GM23338 (cell line): ENCODE data around the gene MAP6D1. TPM values are rescaled to one million over a fixed set of nuclear protein-coding genes. Genes with fewer than 3 reads are reported as not detected.

Experiments
- ATAC-seq: fragments of 200-7000 bp; cut with Tn5 transposase; 3 replicates; pipeline ENCODE4 v1.9.1; 2020
- DNase-seq: peaks from one replicate; pipeline ENCODE4 v3.0.0-alpha.2; 2015; ENCODE audit warnings: low spot score
- H2AFZ ChIP-seq: fragments of 200-600 bp; sonication (generic); 2 replicates; pipeline ENCODE4 v1.8.0; 2016; ENCODE audit warnings: antibody characterized with exemption, mild to moderate bottlenecking, moderate library complexity
- H3F3A ChIP-seq: fragments of 200-600 bp; sonication (generic); replicated peaks from 2 replicates; pipeline ENCODE4 v1.8.0; 2017; ENCODE audit warnings: antibody characterized with exemption, mixed run types, low read depth
- H3K27ac ChIP-seq: fragments of 200-600 bp; sonication (generic); 2 replicates; pipeline ENCODE4 v1.6.1; 2016; ENCODE audit warnings: low read depth
- H3K27me3 ChIP-seq: fragments of 200-600 bp; sonication (generic); 2 replicates; pipeline ENCODE4 v1.8.0; 2016; ENCODE audit warnings: mild to moderate bottlenecking, mixed run types, moderate library complexity; ENCODE audit not compliant: insufficient read depth
- H3K36me3 ChIP-seq: fragments of 200-600 bp; sonication (generic); 2 replicates; pipeline ENCODE4 v1.8.0; 2016; ENCODE audit warnings: mild to moderate bottlenecking; ENCODE audit not compliant: insufficient read depth
- H3K4me1 ChIP-seq: fragments of 200-600 bp; sonication (generic); 2 replicates; pipeline ENCODE4 v1.8.0; 2016; ENCODE audit warnings: mild to moderate bottlenecking, moderate library complexity; ENCODE audit not compliant: insufficient read depth
- H3K4me2 ChIP-seq: fragments of 200-600 bp; sonication (generic); 2 replicates; pipeline ENCODE4 v1.7.1; 2017; ENCODE audit warnings: mixed run types
- H3K4me3 ChIP-seq: fragments of 200-600 bp; sonication (generic); 2 replicates; pipeline ENCODE4 v1.6.1; 2016; ENCODE audit warnings: mixed run types
- H3K79me2 ChIP-seq: fragments of 200-600 bp; sonication (generic); replicated peaks from 2 replicates; pipeline ENCODE4 v1.8.0; 2017; ENCODE audit warnings: mild to moderate bottlenecking; ENCODE audit not compliant: insufficient read depth
- H3K9me2 ChIP-seq: fragments of 200-600 bp; sonication (generic); 2 replicates; pipeline ENCODE4 v1.8.0; 2017; ENCODE audit not compliant: insufficient read depth
- H4K20me1 ChIP-seq: fragments of 200-600 bp; sonication (generic); replicated peaks from 2 replicates; pipeline ENCODE4 v1.8.0; 2017; ENCODE audit warnings: mild to moderate bottlenecking; ENCODE audit not compliant: insufficient read depth
- H3K27ac Mint-ChIP-seq: 2 replicates; pipeline ENCODE4 v1.8.0; 2020; ENCODE audit warnings: inconsistent platforms, mild to moderate bottlenecking, moderate library complexity, mixed read lengths
- H3K27me3 Mint-ChIP-seq: 3 replicates; pipeline ENCODE4 v1.8.0; 2022; ENCODE audit warnings: low read depth, mild to moderate bottlenecking, moderate library complexity, mixed read lengths, inconsistent platforms; ENCODE audit not compliant: insufficient read depth, poor library complexity
- H3K36me3 Mint-ChIP-seq: 3 replicates; pipeline ENCODE4 v1.8.0; 2021; ENCODE audit warnings: low read depth, mild to moderate bottlenecking, inconsistent platforms, moderate library complexity, mixed read lengths
- H3K4me1 Mint-ChIP-seq: 3 replicates; pipeline ENCODE4 v1.8.0; 2020; ENCODE audit warnings: mild to moderate bottlenecking, inconsistent platforms, mixed read lengths
- H3K4me3 Mint-ChIP-seq: 3 replicates; pipeline ENCODE4 v1.8.0; 2021; ENCODE audit warnings: moderate library complexity, mild to moderate bottlenecking, inconsistent platforms, mixed read lengths
- H3K9me3 Mint-ChIP-seq: 3 replicates; pipeline ENCODE4 v1.8.0; 2020; ENCODE audit warnings: moderate library complexity, mild to moderate bottlenecking, inconsistent platforms, mixed read lengths
- CREB1 ChIP-seq: fragments of 250-450 bp; sonication (Bioruptor Pico); IDR thresholded peaks from 2 replicates; pipeline ENCODE4 v1.5.0; 2020; ENCODE audit warnings: low read depth, mild to moderate bottlenecking, moderate library complexity
- CTCF ChIP-seq, 2 experiments: fragments of 200-600 bp in 1 of 2; sonication (generic) in 1 of 2; conservative IDR thresholded peaks; 2 replicates each; pipeline versions ENCODE4 v1.5.1 to v1.6.1; 2016 to 2017; ENCODE audit warnings: antibody characterized with exemption in 2 of 2, low read depth in 2 of 2, mild to moderate bottlenecking in 2 of 2, moderate library complexity in 1 of 2
- ETS1 ChIP-seq: IDR thresholded peaks from 2 replicates; pipeline ENCODE4 v1.6.1; 2016; ENCODE audit warnings: antibody characterized with exemption
- EZH2 ChIP-seq: fragments of 200-600 bp; sonication (generic); IDR thresholded peaks from one replicate; pipeline ENCODE4 v1.8.0; 2017; ENCODE audit warnings: antibody characterized with exemption, mild to moderate bottlenecking, low read depth; ENCODE audit not compliant: unreplicated experiment
- EZH2phosphoT487 ChIP-seq: fragments of 200-600 bp; sonication (generic); IDR thresholded peaks from one replicate; pipeline ENCODE4 v1.8.1; 2018; ENCODE audit warnings: antibody characterized with exemption; ENCODE audit not compliant: unreplicated experiment
- JUNB ChIP-seq: IDR thresholded peaks from one replicate; pipeline ENCODE4 v1.6.1; 2016; ENCODE audit warnings: antibody characterized with exemption; ENCODE audit not compliant: unreplicated experiment
- NANOG ChIP-seq: IDR thresholded peaks from 2 replicates; pipeline ENCODE4 v1.6.1; 2016; ENCODE audit warnings: antibody characterized with exemption, borderline replicate concordance
- POLR2AphosphoS5 ChIP-seq: IDR thresholded peaks from 2 replicates; pipeline ENCODE4 v1.6.1; 2016; ENCODE audit warnings: antibody characterized with exemption, low read depth
- REST ChIP-seq: IDR thresholded peaks from one replicate; pipeline ENCODE4 v1.6.1; 2018; ENCODE audit warnings: antibody characterized with exemption; ENCODE audit not compliant: unreplicated experiment
- STAT1 ChIP-seq: IDR thresholded peaks from one replicate; pipeline ENCODE4 v1.6.1; 2016; ENCODE audit warnings: antibody characterized with exemption; ENCODE audit not compliant: unreplicated experiment
- ZNF331 ChIP-seq: fragments of 250-450 bp; sonication (Bioruptor Pico); IDR thresholded peaks from 2 replicates; pipeline ENCODE4 v1.5.0; 2020; ENCODE audit warnings: low read depth, mild to moderate bottlenecking, moderate library complexity
- polyA plus RNA-seq: library from polyadenylated mRNA; unstranded; fragments of >200 nt; fragmentation: Nextera tagmentation; extraction: Ambion mirVana; gene quantifications from 2 replicates; pipeline ENCODE4 v1.2.1, GENCODE V29; 2016
- total RNA-seq: library from RNA; depleted of rRNA; stranded (reverse); fragments of >200 nt; shearing (Covaris generic); gene quantifications from 2 replicates; pipeline ENCODE4 v1.2.3, GENCODE V29; 2014

Gene MAP6D1
- total and polyA plus RNA-seq, 2 experiments from 2014 or later = 2.6 to 8.2 TPM

GRCh38 chr3:183830187-183830586 is 4.8 kb upstream of the MAP6D1 start:
- no peaks in the 10 kb centered on the region for H3K27me3 ChIP-seq
- Mint-ChIP-seq H3K9me3 (no peaks in the 10 kb centered on the region), H3K27me3 (peaks cover 6% of the 10 kb centered on the region), H3K4me1 (peaks cover 16% of the 10 kb centered on the region), H3K27ac (no peak overlapping the region), H3K36me3 (peaks cover 37% of the 10 kb centered on the region), H3K4me3 (no peak overlapping the region)
- no peak overlapping the region for H3K27ac ChIP-seq
- no peaks in the 10 kb centered on the region for H3K79me2 ChIP-seq
- TF ChIP-seq POLR2AphosphoS5 = no peak
- TF ChIP-seq ETS1 = no peak
- no peak for TF ChIP-seq CREB1 (CRISPR knock-in tag)
- no peak for TF ChIP-seq ZNF331 (CRISPR knock-in tag)
- TF ChIP-seq STAT1 = no peak
- no peak for TF ChIP-seq CTCF (conservative IDR thresholded peaks at IDR 0.05; ENCODE audit: low read depth in 2 of 2)
- no peak for TF ChIP-seq EZH2
- TF ChIP-seq REST = no peak
- TF ChIP-seq JUNB = no peak
- TF ChIP-seq NANOG = no peak
- H3F3A ChIP-seq = peaks cover 15% of the 10 kb centered on the region
- H3K4me1 ChIP-seq = no peaks in the 10 kb centered on the region; the same call in 1 of the 2 replicates
- no peak for DNase-seq
- H4K20me1 ChIP-seq = peaks cover 7% of the 10 kb centered on the region; the same call in 1 of the 2 replicates
- no peak for ATAC-seq
- H3K4me2 ChIP-seq = no peak overlapping the region
- H2AFZ ChIP-seq = no peak overlapping the region
- 0 out of 2 replicates have a peak, but pooled peaks cover 3% of the 10 kb centered on the region for H3K36me3 ChIP-seq
- no peaks in the 10 kb centered on the region for H3K9me2 ChIP-seq
- H3K4me3 ChIP-seq = no peak overlapping the region

GRCh38 chr3:183829466-183829865 is 4.1 kb upstream of the MAP6D1 start:
- peaks cover 7% of the 10 kb centered on the region; the same call in 1 of the 2 replicates for H4K20me1 ChIP-seq
- H3K79me2 ChIP-seq = no peaks in the 10 kb centered on the region
- H3K4me1 Mint-ChIP-seq = peaks cover 16% of the 10 kb centered on the region
- no peak overlapping the region for H2AFZ ChIP-seq
- H3K4me3 Mint-ChIP-seq = no peak overlapping the region
- no peak for DNase-seq
- H3K36me3 ChIP-seq = 0 out of 2 replicates have a peak, but pooled peaks cover 3% of the 10 kb centered on the region
- peaks cover under 1% of the 10 kb centered on the region for H3K4me1 ChIP-seq
- H3K9me2 ChIP-seq = no peaks in the 10 kb centered on the region
- H3F3A ChIP-seq = peaks cover 15% of the 10 kb centered on the region
- no peak for ATAC-seq
- peaks cover 8% of the 10 kb centered on the region for H3K27me3 Mint-ChIP-seq
- peaks cover under 1% of the 10 kb centered on the region; the same call in 1 of the 2 replicates for H3K27me3 ChIP-seq
- no peaks in the 10 kb centered on the region for H3K9me3 Mint-ChIP-seq
- peaks cover 35% of the 10 kb centered on the region for H3K36me3 Mint-ChIP-seq
- H3K27ac ChIP-seq = no peak overlapping the region
- no peak overlapping the region for H3K27ac Mint-ChIP-seq
- no peak overlapping the region for H3K4me3 ChIP-seq
- H3K4me2 ChIP-seq = no peak overlapping the region
- no peak for TF ChIP-seq EZH2phosphoT487
- TF ChIP-seq POLR2AphosphoS5 = no peak
- TF ChIP-seq ETS1 = no peak
- TF ChIP-seq EZH2 = no peak
- no peak for TF ChIP-seq REST
- TF ChIP-seq STAT1 = no peak
- TF ChIP-seq JUNB = no peak
